SK-N-SH treated with all-trans-retinoic acid at 6 μM for 48 hours (cell line): ENCODE measurements around the gene NAA30.

Experiments used
- ATAC-seq: fragments of 200-7000 bp; cut with Tn5 transposase; 3 replicates; pipeline ENCODE4 v1.9.1; 2020; ENCODE audit warnings: mild to moderate bottlenecking, moderate library complexity
- GLIS3 ChIP-seq: fragments of 250-450 bp; sonication (Bioruptor Pico); IDR thresholded peaks from 2 replicates; pipeline ENCODE4 v1.5.0; 2020; ENCODE audit warnings: mild to moderate bottlenecking, moderate library complexity
- OSR1 ChIP-seq: fragments of 250-450 bp; sonication (Bioruptor Pico); IDR thresholded peaks from 2 replicates; pipeline ENCODE4 v1.8.0; 2022; ENCODE audit warnings: moderate library complexity, mild to moderate bottlenecking, inconsistent platforms
- PPARA ChIP-seq: fragments of 250-450 bp; sonication (Bioruptor Pico); IDR thresholded peaks from 2 replicates; pipeline ENCODE4 v1.5.0; 2020; ENCODE audit warnings: mild to moderate bottlenecking, borderline replicate concordance
- RARB ChIP-seq: fragments of 250-450 bp; sonication (Bioruptor Pico); IDR thresholded peaks from 2 replicates; pipeline ENCODE4 v1.8.0; 2021; ENCODE audit warnings: mild to moderate bottlenecking, moderate library complexity
- SNAI2 ChIP-seq: fragments of 250-450 bp; sonication (Bioruptor Pico); IDR thresholded peaks from 2 replicates; pipeline ENCODE4 v1.5.0; 2020; ENCODE audit warnings: mild to moderate bottlenecking, moderate library complexity
- TCF4 ChIP-seq: fragments of 250-450 bp; sonication (Bioruptor Pico); IDR thresholded peaks from 2 replicates; pipeline ENCODE4 v1.8.0; 2021; ENCODE audit warnings: mild to moderate bottlenecking, moderate library complexity, borderline replicate concordance
- ZC3H10 ChIP-seq: fragments of 250-450 bp; sonication (Bioruptor Pico); IDR thresholded peaks from 2 replicates; pipeline ENCODE4 v1.5.1; 2021; ENCODE audit warnings: mild to moderate bottlenecking, moderate library complexity
- ZFP3 ChIP-seq: fragments of 250-450 bp; sonication (Bioruptor Pico); IDR thresholded peaks from 2 replicates; pipeline ENCODE4 v1.5.0; 2020; ENCODE audit warnings: mild to moderate bottlenecking, moderate library complexity
- ZFP30 ChIP-seq: fragments of 450-650 bp; formaldehyde crosslinking; IDR thresholded peaks from 2 replicates; pipeline ENCODE4 v1.5.0; 2022; ENCODE audit warnings: mild to moderate bottlenecking, moderate library complexity
- ZNF70 ChIP-seq: fragments of 450-650 bp; formaldehyde crosslinking; IDR thresholded peaks from 2 replicates; pipeline ENCODE4 v1.5.0; 2020; ENCODE audit warnings: mild to moderate bottlenecking, moderate library complexity
- ZNF8 ChIP-seq: fragments of 450-650 bp; formaldehyde crosslinking; IDR thresholded peaks from 2 replicates; pipeline ENCODE4 v1.5.0; 2020; ENCODE audit warnings: mild to moderate bottlenecking, moderate library complexity
- TF ChIP-seq, protein P1 (sequence below): fragments of 250-450 bp; sonication (Bioruptor Pico); IDR thresholded peaks from 2 replicates; pipeline ENCODE4 v1.8.0; 2020; ENCODE audit warnings: mild to moderate bottlenecking, moderate library complexity, borderline replicate concordance
- TF ChIP-seq, protein P2 (sequence below): fragments of 250-450 bp; sonication (Bioruptor Pico); IDR thresholded peaks from 2 replicates; pipeline ENCODE4 v1.5.0; 2020; ENCODE audit warnings: mild to moderate bottlenecking, moderate library complexity
- TF ChIP-seq, protein P3 (sequence below): fragments of 250-450 bp; sonication (Bioruptor Pico); IDR thresholded peaks from 2 replicates; pipeline ENCODE4 v1.5.1; 2021; ENCODE audit warnings: mild to moderate bottlenecking, moderate library complexity
- TF ChIP-seq, protein P4 (sequence below): fragments of 250-450 bp; sonication (Bioruptor Pico); IDR thresholded peaks from 2 replicates; pipeline ENCODE4 v1.8.0; 2021; ENCODE audit warnings: low read depth, mild to moderate bottlenecking, moderate library complexity, borderline replicate concordance

The NAA30 gene

DNA sequence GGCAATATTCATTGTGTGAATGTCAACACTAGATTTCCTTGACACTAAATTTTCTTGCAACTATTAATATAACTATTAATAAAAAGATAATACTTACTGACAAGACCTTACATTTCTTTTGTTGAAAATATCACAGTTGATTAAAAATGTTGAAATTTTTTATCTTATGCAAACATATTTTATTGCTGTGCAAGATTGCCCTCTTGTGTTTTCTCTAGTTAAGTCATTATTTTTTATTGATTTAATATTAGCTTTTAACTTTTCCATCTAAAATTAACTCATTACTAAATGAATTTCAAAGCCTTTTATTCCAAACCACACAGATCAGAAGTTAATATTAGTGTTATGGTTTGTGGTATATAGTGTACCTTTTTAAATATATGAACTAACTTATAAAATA lies 11.7 kb upstream of the NAA30 start:
- no peak for ATAC-seq
- TF ChIP-seq ZNF70 (CRISPR knock-in tag) (no peak), GLIS3 (CRISPR knock-in tag) (no peak), TCF4 (CRISPR knock-in tag) (no peak)
- TF ChIP-seq, protein P1, sequence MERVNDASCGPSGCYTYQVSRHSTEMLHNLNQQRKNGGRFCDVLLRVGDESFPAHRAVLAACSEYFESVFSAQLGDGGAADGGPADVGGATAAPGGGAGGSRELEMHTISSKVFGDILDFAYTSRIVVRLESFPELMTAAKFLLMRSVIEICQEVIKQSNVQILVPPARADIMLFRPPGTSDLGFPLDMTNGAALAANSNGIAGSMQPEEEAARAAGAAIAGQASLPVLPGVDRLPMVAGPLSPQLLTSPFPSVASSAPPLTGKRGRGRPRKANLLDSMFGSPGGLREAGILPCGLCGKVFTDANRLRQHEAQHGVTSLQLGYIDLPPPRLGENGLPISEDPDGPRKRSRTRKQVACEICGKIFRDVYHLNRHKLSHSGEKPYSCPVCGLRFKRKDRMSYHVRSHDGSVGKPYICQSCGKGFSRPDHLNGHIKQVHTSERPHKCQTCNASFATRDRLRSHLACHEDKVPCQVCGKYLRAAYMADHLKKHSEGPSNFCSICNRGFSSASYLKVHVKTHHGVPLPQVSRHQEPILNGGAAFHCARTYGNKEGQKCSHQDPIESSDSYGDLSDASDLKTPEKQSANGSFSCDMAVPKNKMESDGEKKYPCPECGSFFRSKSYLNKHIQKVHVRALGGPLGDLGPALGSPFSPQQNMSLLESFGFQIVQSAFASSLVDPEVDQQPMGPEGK (CRISPR knock-in tag) = no peak

DNA sequence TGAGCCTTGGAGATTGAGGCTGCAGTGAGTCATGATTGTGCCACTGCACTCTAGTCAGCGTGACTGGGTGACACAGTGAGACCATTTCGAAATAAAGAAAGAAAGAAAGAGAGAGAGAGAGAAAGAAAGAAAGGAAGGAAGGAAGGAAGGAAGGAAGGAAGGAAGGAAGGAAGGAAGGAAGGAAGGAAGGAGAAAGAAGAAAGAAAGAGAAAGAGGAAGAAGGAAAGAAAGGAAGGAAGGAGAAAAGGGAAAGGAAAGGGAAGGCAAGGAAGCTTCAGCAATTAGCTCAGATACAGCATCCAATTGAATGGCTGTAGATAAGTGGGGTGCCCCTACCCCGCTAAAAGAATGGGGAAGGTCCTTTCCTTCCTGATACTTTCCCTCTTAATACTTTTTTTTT lies 9.5 kb upstream of the NAA30 start:
- ATAC-seq = no peak

DNA sequence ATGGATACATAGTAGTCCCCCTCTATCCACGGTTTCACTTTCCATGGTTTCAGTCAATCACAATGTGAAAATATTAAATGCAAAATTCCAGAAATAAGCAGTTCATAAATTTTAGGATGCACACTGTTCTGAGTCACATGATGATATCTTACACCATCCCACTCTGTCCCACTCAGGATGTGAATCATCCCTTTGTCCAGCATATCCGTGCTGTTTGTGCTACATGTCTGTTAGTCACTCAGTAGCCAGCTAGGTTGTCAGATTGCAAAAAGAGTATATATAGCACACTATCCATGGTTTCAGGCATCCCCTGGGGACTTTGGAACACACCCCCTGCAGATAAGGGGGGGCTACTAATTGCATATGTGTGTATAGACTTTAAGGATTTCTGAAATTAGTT lies 8.1 kb upstream of the NAA30 start:
- peak; percentile 76 for ATAC-seq
- TF ChIP-seq ZFP30 (CRISPR knock-in tag) (no peak), ZNF70 (CRISPR knock-in tag) (no peak)

More for the DNA sequence above, 9.5 kb upstream of the NAA30 start:
- TF ChIP-seq, protein P2, sequence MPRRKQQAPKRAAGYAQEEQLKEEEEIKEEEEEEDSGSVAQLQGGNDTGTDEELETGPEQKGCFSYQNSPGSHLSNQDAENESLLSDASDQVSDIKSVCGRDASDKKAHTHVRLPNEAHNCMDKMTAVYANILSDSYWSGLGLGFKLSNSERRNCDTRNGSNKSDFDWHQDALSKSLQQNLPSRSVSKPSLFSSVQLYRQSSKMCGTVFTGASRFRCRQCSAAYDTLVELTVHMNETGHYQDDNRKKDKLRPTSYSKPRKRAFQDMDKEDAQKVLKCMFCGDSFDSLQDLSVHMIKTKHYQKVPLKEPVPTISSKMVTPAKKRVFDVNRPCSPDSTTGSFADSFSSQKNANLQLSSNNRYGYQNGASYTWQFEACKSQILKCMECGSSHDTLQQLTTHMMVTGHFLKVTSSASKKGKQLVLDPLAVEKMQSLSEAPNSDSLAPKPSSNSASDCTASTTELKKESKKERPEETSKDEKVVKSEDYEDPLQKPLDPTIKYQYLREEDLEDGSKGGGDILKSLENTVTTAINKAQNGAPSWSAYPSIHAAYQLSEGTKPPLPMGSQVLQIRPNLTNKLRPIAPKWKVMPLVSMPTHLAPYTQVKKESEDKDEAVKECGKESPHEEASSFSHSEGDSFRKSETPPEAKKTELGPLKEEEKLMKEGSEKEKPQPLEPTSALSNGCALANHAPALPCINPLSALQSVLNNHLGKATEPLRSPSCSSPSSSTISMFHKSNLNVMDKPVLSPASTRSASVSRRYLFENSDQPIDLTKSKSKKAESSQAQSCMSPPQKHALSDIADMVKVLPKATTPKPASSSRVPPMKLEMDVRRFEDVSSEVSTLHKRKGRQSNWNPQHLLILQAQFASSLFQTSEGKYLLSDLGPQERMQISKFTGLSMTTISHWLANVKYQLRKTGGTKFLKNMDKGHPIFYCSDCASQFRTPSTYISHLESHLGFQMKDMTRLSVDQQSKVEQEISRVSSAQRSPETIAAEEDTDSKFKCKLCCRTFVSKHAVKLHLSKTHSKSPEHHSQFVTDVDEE = no peak
- TF ChIP-seq PPARA = no peak
- no peak for TF ChIP-seq ZNF8 (CRISPR knock-in tag)
- TF ChIP-seq GLIS3 (CRISPR knock-in tag) = no peak
- TF ChIP-seq SNAI2 (CRISPR knock-in tag) = no peak
- TF ChIP-seq, protein P1 (CRISPR knock-in tag) = no peak
- TF ChIP-seq, protein P3, sequence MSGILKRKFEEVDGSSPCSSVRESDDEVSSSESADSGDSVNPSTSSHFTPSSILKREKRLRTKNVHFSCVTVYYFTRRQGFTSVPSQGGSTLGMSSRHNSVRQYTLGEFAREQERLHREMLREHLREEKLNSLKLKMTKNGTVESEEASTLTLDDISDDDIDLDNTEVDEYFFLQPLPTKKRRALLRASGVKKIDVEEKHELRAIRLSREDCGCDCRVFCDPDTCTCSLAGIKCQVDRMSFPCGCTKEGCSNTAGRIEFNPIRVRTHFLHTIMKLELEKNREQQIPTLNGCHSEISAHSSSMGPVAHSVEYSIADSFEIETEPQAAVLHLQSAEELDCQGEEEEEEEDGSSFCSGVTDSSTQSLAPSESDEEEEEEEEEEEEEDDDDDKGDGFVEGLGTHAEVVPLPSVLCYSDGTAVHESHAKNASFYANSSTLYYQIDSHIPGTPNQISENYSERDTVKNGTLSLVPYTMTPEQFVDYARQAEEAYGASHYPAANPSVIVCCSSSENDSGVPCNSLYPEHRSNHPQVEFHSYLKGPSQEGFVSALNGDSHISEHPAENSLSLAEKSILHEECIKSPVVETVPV (CRISPR knock-in tag) = no peak
- no peak for TF ChIP-seq RARB
- TF ChIP-seq, protein P4, sequence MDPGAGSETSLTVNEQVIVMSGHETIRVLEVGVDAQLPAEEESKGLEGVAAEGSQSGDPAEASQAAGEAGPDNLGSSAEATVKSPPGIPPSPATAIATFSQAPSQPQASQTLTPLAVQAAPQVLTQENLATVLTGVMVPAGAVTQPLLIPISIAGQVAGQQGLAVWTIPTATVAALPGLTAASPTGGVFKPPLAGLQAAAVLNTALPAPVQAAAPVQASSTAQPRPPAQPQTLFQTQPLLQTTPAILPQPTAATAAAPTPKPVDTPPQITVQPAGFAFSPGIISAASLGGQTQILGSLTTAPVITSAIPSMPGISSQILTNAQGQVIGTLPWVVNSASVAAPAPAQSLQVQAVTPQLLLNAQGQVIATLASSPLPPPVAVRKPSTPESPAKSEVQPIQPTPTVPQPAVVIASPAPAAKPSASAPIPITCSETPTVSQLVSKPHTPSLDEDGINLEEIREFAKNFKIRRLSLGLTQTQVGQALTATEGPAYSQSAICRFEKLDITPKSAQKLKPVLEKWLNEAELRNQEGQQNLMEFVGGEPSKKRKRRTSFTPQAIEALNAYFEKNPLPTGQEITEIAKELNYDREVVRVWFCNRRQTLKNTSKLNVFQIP (CRISPR knock-in tag) = no peak
- no peak for TF ChIP-seq OSR1 (CRISPR knock-in tag)
- TF ChIP-seq ZFP3 (CRISPR knock-in tag) = no peak
- TF ChIP-seq ZNF70 (CRISPR knock-in tag) = no peak

DNA sequence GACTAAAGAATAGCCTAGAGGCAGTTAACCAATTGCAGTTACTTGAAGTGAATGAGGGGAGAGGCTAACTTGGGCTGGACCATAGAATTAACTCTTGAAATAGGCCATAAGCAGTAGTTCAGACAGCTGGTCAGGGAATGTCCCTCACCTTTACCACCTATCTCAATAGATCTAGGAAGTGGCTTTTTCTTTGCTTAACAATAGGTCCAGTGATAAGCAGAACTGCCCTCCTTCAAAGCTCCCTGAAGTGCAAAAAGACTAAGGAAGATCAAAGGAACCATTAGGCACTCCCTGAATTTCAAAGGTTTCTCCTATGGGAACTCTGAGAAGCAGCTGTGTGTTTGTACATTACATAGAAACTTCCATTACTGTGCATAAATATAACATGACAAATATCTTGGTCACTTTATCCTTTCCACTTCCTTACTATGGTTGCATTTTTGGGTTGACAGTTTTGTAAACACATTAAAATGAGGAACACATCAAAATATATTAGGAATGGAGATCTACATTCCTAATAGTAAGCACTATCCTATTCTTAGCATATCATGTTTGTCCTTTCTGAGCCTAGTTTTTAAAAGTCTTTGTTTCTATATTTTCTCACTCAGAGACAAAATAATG lies 7.2 kb upstream of the NAA30 start:
- TF ChIP-seq, protein P2 = no peak
- TF ChIP-seq ZC3H10 = no peak
- no peak for TF ChIP-seq OSR1 (CRISPR knock-in tag)
- ATAC-seq = no peak
